Bladder microvascular endothelial cell (primary cell): Measurements from ENCODE around the gene CARD8. TPM values are rescaled to one million over a fixed set of nuclear protein-coding genes. Genes with fewer than 3 reads are reported as not detected.

ENCODE experiments used
- total RNA-seq: library from RNA; depleted of rRNA; stranded (reverse); fragments of >200 nt; gene quantifications from 2 replicates; pipeline ENCODE4 v1.2.3, GENCODE V29; 2014

The CARD8 gene
- total RNA-seq = 47.3 and 92.1 TPM in 2 replicates

GRCh38 chr19:48255376-48256303 is at the start of gene CARD8:
CARD8 (minus strand) TSS chr19:48255912; CDS start chr19:48241020, 14,892 bp downstream.

GRCh38 chr19:48169939-48170803 is 85.5 kb downstream of the CARD8 start, which contains the start of the genes LIG1 and ZSWIM9:
LIG1 (minus strand) TSS chr19:48170344; CDS start chr19:48165566, 4,778 bp downstream.
ZSWIM9 (plus strand) TSS chr19:48170680; CDS start chr19:48171803, 1,123 bp downstream.

Other genes with a start within 250 kb of the CARD8 start
- gene CABP5, start 211.8 kb downstream of the CARD8 start, total RNA-seq = not detected in 2 replicates
- gene PLA2G4C, start 145.1 kb downstream of the CARD8 start, total RNA-seq = 84.7 and 463 TPM in 2 replicates
- 46.9 and 49.3 TPM in 2 replicates for gene LIG1, start 85.6 kb downstream of the CARD8 start, total RNA-seq
- gene ZSWIM9, start 85.2 kb downstream of the CARD8 start, total RNA-seq = 2.1 and 3.7 TPM in 2 replicates
- gene ZNF114, start 14.2 kb upstream of the CARD8 start, total RNA-seq = 0.63 and 0.97 TPM in 2 replicates
- gene EMP3, start 69.6 kb upstream of the CARD8 start, total RNA-seq = 12.1 and 25.3 TPM in 2 replicates
- gene TMEM143, start 108.0 kb upstream of the CARD8 start, total RNA-seq = 2.1 and 3.8 TPM in 2 replicates
- not detected in 2 replicates for gene SYNGR4, start 108.5 kb upstream of the CARD8 start, total RNA-seq
- 31.9 and 51.2 TPM in 2 replicates for gene KDELR1, start 135.6 kb upstream of the CARD8 start, total RNA-seq
- 0.19 and 0.32 TPM in 2 replicates for gene GRIN2D, start 137.8 kb upstream of the CARD8 start, total RNA-seq
- gene GRWD1, start 190.1 kb upstream of the CARD8 start, total RNA-seq = 14.7 and 39.3 TPM in 2 replicates
- gene KCNJ14, start 199.7 kb upstream of the CARD8 start, total RNA-seq = under 0.01 and 0.63 TPM in 2 replicates
- 48.4 and 53.1 TPM in 2 replicates for gene CYTH2, start 213.5 kb upstream of the CARD8 start, total RNA-seq